Panc1 (cell line): ENCODE measurements around the gene TRAF5. TPM values are rescaled to one million over a fixed set of nuclear protein-coding genes. Genes with fewer than 3 reads are reported as not detected.

Experiments
- ATAC-seq: fragments of 200-7000 bp; cut with Tn5 transposase; 2 replicates; pipeline ENCODE4 v1.9.1; 2020; ENCODE audit warnings: mild to moderate bottlenecking, moderate library complexity
- BruUV-seq: library from RNA; stranded (reverse); fragments of 400-500 nt; replicated peaks from 2 replicates; lab custom pipeline; 2021; lab: Mats Ljungman, UMichigan
- CTCF ChIA-PET: fragments of 300-600 bp; sonication (Branson Sonifier 250); formaldehyde crosslinking; loops from one replicate; lab custom pipeline; 2022; ENCODE audit warnings: antibody characterized with exemption; lab: Charles Lee
- POLR2A ChIA-PET: fragments of 300-600 bp; sonication (Branson Sonifier 250); formaldehyde crosslinking; loops from one replicate; lab custom pipeline; 2022; ENCODE audit warnings: antibody characterized with exemption; lab: Charles Lee
- DNase-seq: peaks from one replicate; pipeline ENCODE4 v3.0.0-alpha.2; 2010; ENCODE audit warnings: low read depth, low spot score
- H3K27ac ChIP-seq: 2 replicates; pipeline ENCODE4 v1.5.1; 2011; ENCODE audit warnings: mild to moderate bottlenecking, low read length, inconsistent platforms
- H3K27me3 ChIP-seq: fragments of 200-500 bp; sonication (Bioruptor generic); 2 replicates; pipeline ENCODE4 v1.6.0; 2014; ENCODE audit warnings: low read length, inconsistent platforms; ENCODE audit not compliant: control insufficient read depth, insufficient read depth
- H3K36me3 ChIP-seq: fragments of 200-500 bp; sonication (Bioruptor generic); 2 replicates; pipeline ENCODE4 v1.5.1; 2014; ENCODE audit warnings: inconsistent platforms, mild to moderate bottlenecking, low read length, moderate library complexity; ENCODE audit not compliant: control insufficient read depth, insufficient read depth
- H3K4me1 ChIP-seq: 2 replicates; pipeline ENCODE4 v1.5.1; 2011; ENCODE audit warnings: inconsistent platforms, mild to moderate bottlenecking, low read length, moderate library complexity; ENCODE audit not compliant: control insufficient read depth, insufficient read depth
- H3K4me3 ChIP-seq, 2 experiments: 2 replicates each; pipeline ENCODE4 v1.5.1; 2011 to 2012; ENCODE audit warnings: low read depth in 2 of 2, low read length in 2 of 2, mild to moderate bottlenecking in 2 of 2, inconsistent platforms in 1 of 2, moderate library complexity in 1 of 2
- H3K9me3 ChIP-seq: fragments of 200-500 bp; sonication (Bioruptor generic); 2 replicates; pipeline ENCODE4 v1.5.1; 2014; ENCODE audit warnings: low read depth, mild to moderate bottlenecking, inconsistent platforms, low read length, moderate library complexity; ENCODE audit not compliant: control insufficient read depth, insufficient read depth
- POLR2AphosphoS5 ChIP-seq: IDR thresholded peaks from 2 replicates; pipeline ENCODE4 v1.6.1; 2012; ENCODE audit warnings: mild to moderate bottlenecking, low read depth, low read length, moderate library complexity
- SIN3A ChIP-seq: IDR thresholded peaks from 2 replicates; pipeline ENCODE4 v1.6.1; 2012; ENCODE audit warnings: low read depth, mild to moderate bottlenecking, low read length, moderate library complexity, borderline replicate concordance; ENCODE audit not compliant: insufficient read depth
- TCF7L2 ChIP-seq: IDR thresholded peaks from 2 replicates; pipeline ENCODE4 v1.6.1; 2011; ENCODE audit warnings: mild to moderate bottlenecking, low read depth, low read length, inconsistent platforms
- in situ Hi-C: cut with HindIII; loops from 2 replicates; pipeline ENCODE4 v1.10.0; 2016; ENCODE audit warnings: low sequenced_read_pairs, low pct_unique_long_range_greater_than_20kb
- intact Hi-C: fragments of 100-400 bp; cut with micrococcal nuclease; formaldehyde crosslinking; loops from one replicate; pipeline ENCODE4 v1.10.0; 2022; ENCODE audit not compliant: unreplicated experiment
- total RNA-seq: library from RNA; stranded (reverse); gene quantifications from one replicate; pipeline ENCODE4 v1.2.1, GENCODE V29; 2021; ENCODE audit not compliant: unreplicated experiment
- TF ChIP-seq, protein P1 (sequence below): fragments of 450-650 bp; IDR thresholded peaks from 2 replicates; pipeline ENCODE4 v1.5.1; 2017; ENCODE audit warnings: mild to moderate bottlenecking
- TF ChIP-seq, protein P2 (sequence below), 2 experiments: IDR thresholded peaks; 2 replicates each; pipeline ENCODE4 v1.6.1; 2011 to 2012; ENCODE audit warnings: low read depth in 2 of 2, control low read depth in 1 of 2, low read length in 1 of 2, mild to moderate bottlenecking in 1 of 2, moderate library complexity in 1 of 2; ENCODE audit not compliant: insufficient read depth in 1 of 2

The TRAF5 gene
- total RNA-seq, 1 experiment from 2014 or later = 10.5 TPM

DNA sequence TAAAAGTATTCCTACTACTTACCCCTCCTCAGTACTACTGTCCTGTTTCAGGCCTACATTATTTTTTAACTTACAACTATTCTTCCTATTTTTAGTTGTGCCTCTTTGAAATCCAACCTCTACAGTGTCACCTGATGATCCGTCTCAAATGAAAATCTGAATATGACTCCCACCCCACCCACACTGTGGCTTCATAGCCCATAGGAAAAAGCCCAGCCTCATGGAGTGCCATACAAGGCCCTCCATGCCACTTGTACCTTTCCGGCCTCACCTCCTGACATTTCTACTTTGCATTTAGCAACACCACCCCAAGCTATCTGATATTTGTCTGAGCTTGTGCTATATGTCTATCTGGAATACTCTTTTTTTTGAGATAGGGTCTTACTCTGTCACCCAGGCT, 49.3 kb downstream of the TRAF5 start:
- TF ChIP-seq SIN3A = no peak
- TF ChIP-seq, protein P1, sequence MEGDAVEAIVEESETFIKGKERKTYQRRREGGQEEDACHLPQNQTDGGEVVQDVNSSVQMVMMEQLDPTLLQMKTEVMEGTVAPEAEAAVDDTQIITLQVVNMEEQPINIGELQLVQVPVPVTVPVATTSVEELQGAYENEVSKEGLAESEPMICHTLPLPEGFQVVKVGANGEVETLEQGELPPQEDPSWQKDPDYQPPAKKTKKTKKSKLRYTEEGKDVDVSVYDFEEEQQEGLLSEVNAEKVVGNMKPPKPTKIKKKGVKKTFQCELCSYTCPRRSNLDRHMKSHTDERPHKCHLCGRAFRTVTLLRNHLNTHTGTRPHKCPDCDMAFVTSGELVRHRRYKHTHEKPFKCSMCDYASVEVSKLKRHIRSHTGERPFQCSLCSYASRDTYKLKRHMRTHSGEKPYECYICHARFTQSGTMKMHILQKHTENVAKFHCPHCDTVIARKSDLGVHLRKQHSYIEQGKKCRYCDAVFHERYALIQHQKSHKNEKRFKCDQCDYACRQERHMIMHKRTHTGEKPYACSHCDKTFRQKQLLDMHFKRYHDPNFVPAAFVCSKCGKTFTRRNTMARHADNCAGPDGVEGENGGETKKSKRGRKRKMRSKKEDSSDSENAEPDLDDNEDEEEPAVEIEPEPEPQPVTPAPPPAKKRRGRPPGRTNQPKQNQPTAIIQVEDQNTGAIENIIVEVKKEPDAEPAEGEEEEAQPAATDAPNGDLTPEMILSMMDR = no peak
- TF ChIP-seq, protein P2, sequence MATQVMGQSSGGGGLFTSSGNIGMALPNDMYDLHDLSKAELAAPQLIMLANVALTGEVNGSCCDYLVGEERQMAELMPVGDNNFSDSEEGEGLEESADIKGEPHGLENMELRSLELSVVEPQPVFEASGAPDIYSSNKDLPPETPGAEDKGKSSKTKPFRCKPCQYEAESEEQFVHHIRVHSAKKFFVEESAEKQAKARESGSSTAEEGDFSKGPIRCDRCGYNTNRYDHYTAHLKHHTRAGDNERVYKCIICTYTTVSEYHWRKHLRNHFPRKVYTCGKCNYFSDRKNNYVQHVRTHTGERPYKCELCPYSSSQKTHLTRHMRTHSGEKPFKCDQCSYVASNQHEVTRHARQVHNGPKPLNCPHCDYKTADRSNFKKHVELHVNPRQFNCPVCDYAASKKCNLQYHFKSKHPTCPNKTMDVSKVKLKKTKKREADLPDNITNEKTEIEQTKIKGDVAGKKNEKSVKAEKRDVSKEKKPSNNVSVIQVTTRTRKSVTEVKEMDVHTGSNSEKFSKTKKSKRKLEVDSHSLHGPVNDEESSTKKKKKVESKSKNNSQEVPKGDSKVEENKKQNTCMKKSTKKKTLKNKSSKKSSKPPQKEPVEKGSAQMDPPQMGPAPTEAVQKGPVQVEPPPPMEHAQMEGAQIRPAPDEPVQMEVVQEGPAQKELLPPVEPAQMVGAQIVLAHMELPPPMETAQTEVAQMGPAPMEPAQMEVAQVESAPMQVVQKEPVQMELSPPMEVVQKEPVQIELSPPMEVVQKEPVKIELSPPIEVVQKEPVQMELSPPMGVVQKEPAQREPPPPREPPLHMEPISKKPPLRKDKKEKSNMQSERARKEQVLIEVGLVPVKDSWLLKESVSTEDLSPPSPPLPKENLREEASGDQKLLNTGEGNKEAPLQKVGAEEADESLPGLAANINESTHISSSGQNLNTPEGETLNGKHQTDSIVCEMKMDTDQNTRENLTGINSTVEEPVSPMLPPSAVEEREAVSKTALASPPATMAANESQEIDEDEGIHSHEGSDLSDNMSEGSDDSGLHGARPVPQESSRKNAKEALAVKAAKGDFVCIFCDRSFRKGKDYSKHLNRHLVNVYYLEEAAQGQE (IDR thresholded peaks at IDR 0.05; ENCODE audit: insufficient read depth in 1 of 2, low read depth in 2 of 2, low read length in 1 of 2) = no peak
- no peak for TF ChIP-seq TCF7L2
- no peak for TF ChIP-seq POLR2AphosphoS5
- Histone ChIP-seq H3K36me3 (no peaks in the 10 kb centered on the region), H3K27me3 (no peaks in the 10 kb centered on the region), H3K9me3 (no peaks in the 10 kb centered on the region), H3K4me1 (no peaks in the 10 kb centered on the region), H3K27ac (no peak overlapping the region), H3K4me3 (no peak overlapping the region)
- intact Hi-C loops = no loop called here
- no peak for DNase-seq
- ATAC-seq = no peak
- CTCF ChIA-PET = no interaction called here
- in situ Hi-C loops = no loop called here
- POLR2A ChIA-PET = no interaction called here
- no TSS peak for BruUV-seq

DNA sequence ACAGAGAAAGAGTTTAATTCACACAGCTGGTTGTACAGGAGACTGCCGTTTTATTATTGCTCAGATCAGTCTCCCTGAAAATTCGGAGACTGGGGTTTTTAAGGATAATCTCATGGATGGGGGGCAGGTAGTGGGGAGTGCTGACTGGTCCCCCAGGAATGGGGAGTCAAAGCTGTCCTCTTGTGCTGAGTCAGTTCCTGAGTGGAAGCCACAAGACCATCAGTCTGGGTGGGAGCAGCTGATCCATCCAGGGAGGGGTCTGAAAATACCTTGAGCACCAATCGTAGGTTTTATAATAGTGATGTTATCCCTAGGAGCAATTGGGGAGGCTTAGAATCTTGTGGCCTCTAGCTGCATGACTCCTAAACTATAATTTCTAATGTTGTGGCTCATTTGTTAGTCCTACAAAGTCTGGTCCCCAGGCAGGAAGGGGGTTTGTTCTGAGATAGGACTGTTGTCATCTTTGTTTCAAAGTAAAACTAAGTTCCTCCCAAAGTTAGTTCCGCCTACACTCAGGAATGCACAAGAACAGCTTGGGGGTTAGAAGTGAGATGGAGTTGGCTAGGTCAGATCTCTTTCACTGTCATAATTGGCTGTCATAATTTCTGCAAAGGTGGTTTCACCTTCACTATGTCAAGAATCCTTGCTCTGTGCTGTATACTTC, 50.3 kb downstream of the TRAF5 start:
- DNase-seq (no peak), ATAC-seq (no peak)
- H3K4me1 ChIP-seq = no peaks in the 10 kb centered on the region
- no TSS peak for BruUV-seq
- in situ Hi-C loops = no loop called here
- no peaks in the 10 kb centered on the region for H3K36me3 ChIP-seq
- CTCF ChIA-PET = no interaction called here
- no peak overlapping the region for H3K27ac ChIP-seq
- intact Hi-C loops = no loop called here
- H3K4me3 ChIP-seq = no peak overlapping the region
- H3K9me3 ChIP-seq = no peaks in the 10 kb centered on the region
- H3K27me3 ChIP-seq = no peaks in the 10 kb centered on the region
- POLR2A ChIA-PET = interaction anchor here (0.7 kb wide), 1 partner anchor 1139 kb away, joined by 3 read pairs; no protein-coding TSS in a partner anchor
- no peak for TF ChIP-seq POLR2AphosphoS5
- TF ChIP-seq TCF7L2 = no peak
- TF ChIP-seq, protein P1 = no peak
- TF ChIP-seq, protein P2 (IDR thresholded peaks at IDR 0.05; ENCODE audit: insufficient read depth in 1 of 2, low read depth in 2 of 2, low read length in 1 of 2) = no peak
- no peak for TF ChIP-seq SIN3A
